Superior temporal gyrus (tissue), 1 donor: ENCODE measurements around the gene VWA5A.

Experiments
- DNase-seq: peaks from one replicate; pipeline ENCODE4 v3.0.0-alpha.2; 2016; ENCODE audit errors: extremely low spot score

VWA5A gene

GRCh38 chr11:124114942-124115781 lies at the start of gene VWA5A:
Gene VWA5A, plus strand, starts transcription at chr11:124115450. Its CDS starts 2,062 bp downstream, at chr11:124117512.
- peak; percentile 68 for DNase-seq

- no peak for DNase-seq
Measured at GRCh38 chr11:124068601-124069110, 46.6 kb upstream of the VWA5A start.

GRCh38 chr11:124069429-124070401 lies 45.5 kb upstream of the VWA5A start:
- DNase-seq, result no peak

GRCh38 chr11:124070915-124071622 lies 44.2 kb upstream of the VWA5A start:
- peak; percentile 92 for DNase-seq

- DNase-seq, result no peak
Measured at GRCh38 chr11:124071623-124071948, 43.7 kb upstream of the VWA5A start.

GRCh38 chr11:124072147-124072546 lies 43.1 kb upstream of the VWA5A start:
- no peak for DNase-seq

GRCh38 chr11:124074554-124074953 lies 40.7 kb upstream of the VWA5A start:
- DNase-seq, result no peak

- no peak for DNase-seq
Measured at GRCh38 chr11:124075492-124075840, 39.8 kb upstream of the VWA5A start.

- DNase-seq, result no peak
Measured at GRCh38 chr11:124075841-124076651, 39.2 kb upstream of the VWA5A start.

GRCh38 chr11:124077266-124077665 lies 38.0 kb upstream of the VWA5A start:
- DNase-seq, result no peak

- peak; percentile 4 for DNase-seq
Measured at GRCh38 chr11:124078591-124078990, 36.7 kb upstream of the VWA5A start.

- peak; percentile 47 for DNase-seq
Measured at GRCh38 chr11:124079631-124080326, 35.5 kb upstream of the VWA5A start.

GRCh38 chr11:124080327-124081001 lies 34.8 kb upstream of the VWA5A start:
- DNase-seq, result peak; percentile 10

GRCh38 chr11:124081483-124081882 lies 33.8 kb upstream of the VWA5A start:
- no peak for DNase-seq

GRCh38 chr11:124082371-124082770 lies 32.9 kb upstream of the VWA5A start:
- DNase-seq, result no peak

- DNase-seq, result no peak
Measured at GRCh38 chr11:124085583-124085982, 29.7 kb upstream of the VWA5A start.

GRCh38 chr11:124085997-124086846 lies 29.0 kb upstream of the VWA5A start:
- DNase-seq, result peak; percentile 70

- DNase-seq, result no peak
Measured at GRCh38 chr11:124090996-124091395, 24.3 kb upstream of the VWA5A start.

- no peak for DNase-seq
Measured at GRCh38 chr11:124093330-124093729, 21.9 kb upstream of the VWA5A start.
